DND-41 (cell line): ENCODE data around the gene ATR.
"Not testable (repeated sequence)": the region's sequence is repeated elsewhere in the genome, so short reads cannot be mapped to it uniquely, and the experiment has no call there.

Experiments
- ATAC-seq: fragments of 200-7000 bp; cut with Tn5 transposase; 3 replicates; pipeline ENCODE4 v1.9.1; 2021; ENCODE audit warnings: low read depth; ENCODE audit not compliant: insufficient read depth
- DNase-seq: peaks from one replicate; pipeline ENCODE4 v3.0.0-alpha.2; 2020
- H2AFZ ChIP-seq: 2 replicates; pipeline ENCODE4 v1.6.0; 2012; ENCODE audit warnings: low read depth, low read length
- H3K27ac ChIP-seq: 2 replicates; pipeline ENCODE4 v1.5.1; 2012; ENCODE audit warnings: low read length, inconsistent platforms
- H3K27me3 ChIP-seq: fragments of 200-600 bp; sonication (generic); 2 replicates; pipeline ENCODE4 v1.6.0; 2012; ENCODE audit warnings: low read length, mild to moderate bottlenecking, inconsistent platforms; ENCODE audit not compliant: insufficient read depth, poor library complexity
- H3K36me3 ChIP-seq: 2 replicates; pipeline ENCODE4 v1.5.1; 2012; ENCODE audit warnings: low read length, inconsistent platforms; ENCODE audit not compliant: insufficient read depth
- H3K4me1 ChIP-seq: 2 replicates; pipeline ENCODE4 v1.5.1; 2012; ENCODE audit warnings: mild to moderate bottlenecking, low read length; ENCODE audit not compliant: insufficient read depth
- H3K4me2 ChIP-seq: 2 replicates; pipeline ENCODE4 v1.6.0; 2012; ENCODE audit warnings: mild to moderate bottlenecking, moderate library complexity, low read length, inconsistent platforms; ENCODE audit not compliant: insufficient read depth
- H3K4me3 ChIP-seq, 2 experiments: fragments of 200-600 bp in 1 of 2; shearing (Covaris generic) in 1 of 2; 2 replicates each; pipeline ENCODE4 v1.5.1; 2012 to 2016; ENCODE audit warnings: inconsistent platforms in 2 of 2, low read length in 2 of 2, mild to moderate bottlenecking in 2 of 2, low read depth in 1 of 2, moderate library complexity in 1 of 2
- H3K79me2 ChIP-seq: 2 replicates; pipeline ENCODE4 v1.6.0; 2012; ENCODE audit warnings: low read length, inconsistent platforms; ENCODE audit not compliant: insufficient read depth
- H3K9ac ChIP-seq: 2 replicates; pipeline ENCODE4 v1.6.0; 2012; ENCODE audit warnings: low read depth, mild to moderate bottlenecking, inconsistent platforms, low read length, moderate library complexity
- H3K9me3 ChIP-seq: 2 replicates; pipeline ENCODE4 v1.5.1; 2012; ENCODE audit warnings: low read length, moderate library complexity, mild to moderate bottlenecking, inconsistent platforms; ENCODE audit not compliant: insufficient read depth, severe bottlenecking
- H4K20me1 ChIP-seq: 2 replicates; pipeline ENCODE4 v1.6.0; 2012; ENCODE audit warnings: low read length; ENCODE audit not compliant: insufficient read depth
- EZH2 ChIP-seq: IDR thresholded peaks from 3 replicates; pipeline ENCODE4 v1.6.1; 2012; ENCODE audit warnings: borderline replicate concordance, low read depth, mild to moderate bottlenecking, moderate library complexity, low read length, inconsistent platforms; ENCODE audit not compliant: severe bottlenecking
- TF ChIP-seq, protein P1 (sequence below): IDR thresholded peaks from 2 replicates; pipeline ENCODE4 v1.5.1; 2012; ENCODE audit warnings: borderline replicate concordance, low read length, moderate library complexity, mild to moderate bottlenecking; ENCODE audit not compliant: poor library complexity, severe bottlenecking; ENCODE audit errors: extremely low read depth

ATR gene

DNA sequence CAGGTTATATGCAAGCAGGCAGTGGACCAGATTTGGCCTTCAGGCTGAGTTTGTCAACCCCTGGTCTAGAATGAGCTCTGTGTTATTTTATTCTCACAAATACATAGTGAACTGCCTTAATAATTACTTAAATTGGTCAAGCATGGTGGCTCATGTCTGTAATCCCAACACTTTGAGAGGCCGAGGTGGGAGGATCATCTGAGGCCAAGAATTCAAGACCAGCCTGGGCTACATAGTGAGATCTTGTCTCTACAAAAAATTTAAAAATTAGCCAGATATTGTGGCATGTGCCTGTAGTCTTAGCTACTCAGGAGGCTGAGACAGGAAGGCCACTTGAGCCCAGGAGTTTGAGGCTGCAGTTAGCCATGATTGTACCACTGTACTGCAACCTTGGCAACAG, 32.7 kb upstream of the ATR start:
- no peaks in the 10 kb centered on the region for H3K9me3 ChIP-seq
- no peaks in the 10 kb centered on the region for H3K27me3 ChIP-seq
- peaks cover 2% of the 10 kb centered on the region; the same call in 1 of the 2 replicates for H3K79me2 ChIP-seq
- H2AFZ ChIP-seq: no peak overlapping the region
- TF ChIP-seq EZH2: no peak
- TF ChIP-seq, protein P1, sequence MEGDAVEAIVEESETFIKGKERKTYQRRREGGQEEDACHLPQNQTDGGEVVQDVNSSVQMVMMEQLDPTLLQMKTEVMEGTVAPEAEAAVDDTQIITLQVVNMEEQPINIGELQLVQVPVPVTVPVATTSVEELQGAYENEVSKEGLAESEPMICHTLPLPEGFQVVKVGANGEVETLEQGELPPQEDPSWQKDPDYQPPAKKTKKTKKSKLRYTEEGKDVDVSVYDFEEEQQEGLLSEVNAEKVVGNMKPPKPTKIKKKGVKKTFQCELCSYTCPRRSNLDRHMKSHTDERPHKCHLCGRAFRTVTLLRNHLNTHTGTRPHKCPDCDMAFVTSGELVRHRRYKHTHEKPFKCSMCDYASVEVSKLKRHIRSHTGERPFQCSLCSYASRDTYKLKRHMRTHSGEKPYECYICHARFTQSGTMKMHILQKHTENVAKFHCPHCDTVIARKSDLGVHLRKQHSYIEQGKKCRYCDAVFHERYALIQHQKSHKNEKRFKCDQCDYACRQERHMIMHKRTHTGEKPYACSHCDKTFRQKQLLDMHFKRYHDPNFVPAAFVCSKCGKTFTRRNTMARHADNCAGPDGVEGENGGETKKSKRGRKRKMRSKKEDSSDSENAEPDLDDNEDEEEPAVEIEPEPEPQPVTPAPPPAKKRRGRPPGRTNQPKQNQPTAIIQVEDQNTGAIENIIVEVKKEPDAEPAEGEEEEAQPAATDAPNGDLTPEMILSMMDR: no peak
- no peak overlapping the region for H3K4me2 ChIP-seq
- no peak overlapping the region for H3K9ac ChIP-seq
- no peaks in the 10 kb centered on the region for H3K36me3 ChIP-seq
- ATAC-seq: no peak
- H3K27ac ChIP-seq: no peak overlapping the region
- no peaks in the 10 kb centered on the region for H3K4me1 ChIP-seq
- DNase-seq: no peak
- H3K4me3 ChIP-seq: no peak overlapping the region
- no peaks in the 10 kb centered on the region for H4K20me1 ChIP-seq

- DNase-seq: no peak
- H3K4me1 ChIP-seq: no peaks in the 10 kb centered on the region
- H4K20me1 ChIP-seq: no peaks in the 10 kb centered on the region
- TF ChIP-seq, protein P1: no peak
- no peak for TF ChIP-seq EZH2
- H3K27me3 ChIP-seq: no peaks in the 10 kb centered on the region
- H3K4me2 ChIP-seq: no peak overlapping the region
- no peak overlapping the region for H3K9ac ChIP-seq
- H3K36me3 ChIP-seq: no peaks in the 10 kb centered on the region
- no peak overlapping the region for H3K27ac ChIP-seq
- H2AFZ ChIP-seq: no peak overlapping the region
- no peak overlapping the region for H3K4me3 ChIP-seq
- peaks cover 4% of the 10 kb centered on the region; the same call in 1 of the 2 replicates for H3K79me2 ChIP-seq
- no peak for ATAC-seq
- H3K9me3 ChIP-seq: no peaks in the 10 kb centered on the region
These were observed 30.6 kb upstream of the ATR start for GRCh38 chr3:142609136-142609535.

DNA sequence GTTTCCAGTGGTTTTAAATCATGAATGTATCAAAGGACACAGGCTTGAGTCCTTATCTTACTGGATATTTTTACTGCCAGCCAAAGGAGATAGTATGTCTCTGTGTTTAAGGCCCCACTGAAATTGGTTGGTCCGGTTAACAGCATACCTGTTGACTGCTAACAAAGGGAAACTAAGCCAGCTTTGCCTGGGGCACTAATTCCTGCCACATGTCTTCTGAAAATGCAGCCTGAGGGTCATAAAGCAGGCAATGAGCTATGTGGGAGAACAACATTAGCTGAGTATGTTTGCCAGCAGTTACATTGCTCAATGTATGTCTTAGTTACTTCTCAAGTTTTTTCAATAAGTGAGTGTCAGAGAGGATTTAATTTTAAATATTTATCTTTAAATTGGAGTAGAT, 30.1 kb upstream of the ATR start:
- TF ChIP-seq EZH2: no peak
- TF ChIP-seq, protein P1: no peak

GRCh38 chr3:142604940-142605339, 26.4 kb upstream of the ATR start:
- H3K4me2 ChIP-seq: no peak overlapping the region
- H3K9me3 ChIP-seq: no peaks in the 10 kb centered on the region
- TF ChIP-seq, protein P1: no peak
- TF ChIP-seq EZH2: no peak
- no peak overlapping the region for H3K27ac ChIP-seq
- ATAC-seq (no peak), DNase-seq (no peak)
- no peak overlapping the region for H2AFZ ChIP-seq
- no peaks in the 10 kb centered on the region for H3K27me3 ChIP-seq
- H3K4me3 ChIP-seq: no peak overlapping the region
- no peaks in the 10 kb centered on the region; the same call in 1 of the 2 replicates for H4K20me1 ChIP-seq
- H3K4me1 ChIP-seq: peaks cover 7% of the 10 kb centered on the region
- H3K9ac ChIP-seq: no peak overlapping the region
- H3K36me3 ChIP-seq: 0 out of 2 replicates have a peak, but pooled peaks cover 2% of the 10 kb centered on the region
- H3K79me2 ChIP-seq: peaks cover 14% of the 10 kb centered on the region

More for the DNA sequence above, 30.1 kb upstream of the ATR start:
- Histone ChIP-seq H3K9me3 (no peaks in the 10 kb centered on the region), H3K27me3 (no peaks in the 10 kb centered on the region), H4K20me1 (no peaks in the 10 kb centered on the region), H2AFZ (no peak overlapping the region), H3K36me3 (no peaks in the 10 kb centered on the region), H3K79me2 (peaks cover 5% of the 10 kb centered on the region; the same call in 1 of the 2 replicates), H3K27ac (no peak overlapping the region), H3K4me1 (peaks cover 2% of the 10 kb centered on the region; the same call in 1 of the 2 replicates), H3K9ac (no peak overlapping the region), H3K4me3 (no peak overlapping the region), H3K4me2 (no peak overlapping the region)
- DNase-seq (no peak), ATAC-seq (no peak)

DNA sequence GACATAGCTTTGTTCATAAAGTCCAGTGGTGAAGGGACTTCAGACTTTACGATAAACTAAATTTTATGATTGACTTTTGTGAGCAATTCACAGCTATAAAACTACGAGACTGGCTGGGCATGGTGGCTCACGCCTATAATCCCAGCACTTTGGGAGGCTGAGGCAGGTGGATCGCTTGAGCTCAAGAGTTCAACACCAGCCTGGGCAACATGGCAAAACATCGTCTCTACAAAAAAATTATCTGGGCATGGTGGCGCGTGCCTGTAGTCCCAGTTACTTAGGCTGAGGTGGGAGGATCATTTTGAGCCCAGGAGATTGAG, 24.8 kb upstream of the ATR start:
- not testable (repeated sequence) for H3K9me3 ChIP-seq, ATAC-seq, H3K27me3 ChIP-seq

More for the DNA sequence above, 24.8 kb upstream of the ATR start:
- not testable (repeated sequence) for H3K27ac ChIP-seq, H3K4me2 ChIP-seq, DNase-seq, H3K9ac ChIP-seq, H2AFZ ChIP-seq, H3K36me3 ChIP-seq, H3K4me1 ChIP-seq, H3K4me3 ChIP-seq, H4K20me1 ChIP-seq
- H3K79me2 ChIP-seq: peaks cover 15% of the 10 kb centered on the region
